CD4-positive, alpha-beta memory T cell (primary cell): ENCODE results near the gene COL23A1. TPM values are rescaled to one million over a fixed set of nuclear protein-coding genes. Genes with fewer than 3 reads are reported as not detected.
"Not testable (repeated sequence)": the region's sequence is repeated elsewhere in the genome, so short reads cannot be mapped to it uniquely, and the experiment has no call there.

ENCODE experiments used
- CTCF ChIA-PET: fragments of 350-600 bp; sonication (Branson Sonifier 250); formaldehyde crosslinking; loops from one replicate; lab custom pipeline; 2021; ENCODE audit warnings: inconsistent platforms; ENCODE audit not compliant: partially characterized antibody; lab: Charles Lee
- POLR2A ChIA-PET: fragments of 350-600 bp; sonication (Branson Sonifier 250); formaldehyde crosslinking; loops from one replicate; lab custom pipeline; 2021; ENCODE audit not compliant: partially characterized antibody; lab: Charles Lee
- DNase-seq, 5 donors: peaks; one replicate each; pipeline versions ENCODE4 v3.0.0 to v3.0.0-alpha.2; 2020 to 2022; ENCODE audit warnings: mixed read lengths in 1 of 5
- H3K27ac ChIP-seq: one replicate; pipeline ENCODE4 v1.7.0; 2013; ENCODE audit warnings: low read depth, low read length
- H3K27me3 ChIP-seq: 2 replicates; pipeline ENCODE4 v1.7.0; 2013; ENCODE audit warnings: mild to moderate bottlenecking, low read length, moderate library complexity; ENCODE audit not compliant: insufficient read depth
- H3K36me3 ChIP-seq: 2 replicates; pipeline ENCODE4 v1.7.0; 2013; ENCODE audit warnings: mild to moderate bottlenecking, low read length, moderate library complexity; ENCODE audit not compliant: insufficient read depth
- H3K4me1 ChIP-seq: 2 replicates; pipeline ENCODE4 v1.7.0; 2013; ENCODE audit warnings: mild to moderate bottlenecking, low read length, moderate library complexity; ENCODE audit not compliant: insufficient read depth
- H3K4me3 ChIP-seq, 2 donors: one replicate each; pipeline ENCODE4 v1.7.0; 2013; ENCODE audit warnings: low read length in 2 of 2, mild to moderate bottlenecking in 1 of 2
- H3K9me3 ChIP-seq, 2 donors: one replicate each; pipeline ENCODE4 v1.7.0; 2013; ENCODE audit warnings: low read length in 2 of 2, control low read depth in 1 of 2; ENCODE audit not compliant: control insufficient read depth in 1 of 2
- H3K27ac Mint-ChIP-seq, 7 donors: one replicate each; pipeline ENCODE4 v1.8.0; 2020 to 2021; ENCODE audit warnings: mixed read lengths in 7 of 7, mild to moderate bottlenecking in 6 of 7, inconsistent platforms in 3 of 7, moderate library complexity in 3 of 7
- H3K27me3 Mint-ChIP-seq, 2 donors: one replicate each; pipeline ENCODE4 v1.8.0; 2020 to 2021; ENCODE audit warnings: mixed read lengths in 2 of 2
- H3K36me3 Mint-ChIP-seq, 2 donors: one replicate each; pipeline ENCODE4 v1.8.0; 2020 to 2021; ENCODE audit warnings: mixed read lengths in 2 of 2, inconsistent platforms in 1 of 2, mild to moderate bottlenecking in 1 of 2
- H3K4me1 Mint-ChIP-seq, 4 donors: one replicate each; pipeline ENCODE4 v1.8.0; 2020 to 2021; ENCODE audit warnings: mixed read lengths in 4 of 4, mild to moderate bottlenecking in 1 of 4
- H3K4me3 Mint-ChIP-seq, 8 donors: one replicate each; pipeline ENCODE4 v1.8.0; 2020 to 2021; ENCODE audit warnings: mixed read lengths in 8 of 8, mild to moderate bottlenecking in 7 of 8, moderate library complexity in 6 of 8, inconsistent platforms in 3 of 8
- H3K9me3 Mint-ChIP-seq, 8 donors: one replicate each; pipeline ENCODE4 v1.8.0; 2020 to 2021; ENCODE audit warnings: mixed read lengths in 8 of 8, mild to moderate bottlenecking in 5 of 8, inconsistent platforms in 3 of 8, moderate library complexity in 1 of 8
- intact Hi-C: fragments of 100-400 bp; cut with micrococcal nuclease; formaldehyde crosslinking; loops from one replicate; pipeline ENCODE4 v1.15.1; 2023
- polyA plus RNA-seq, 2 donors: library from polyadenylated mRNA; unstranded; fragments of 300-500 nt; fragmentation: Illumina TruSeq; gene quantifications; one replicate each; pipeline ENCODE4 v1.2.3, GENCODE V29; 2021
- total RNA-seq, 2 experiments: library from RNA; stranded (reverse); gene quantifications; one replicate each; pipeline ENCODE4 v1.2.3, GENCODE V29; 2021

The COL23A1 gene
- total and polyA plus RNA-seq, 4 experiments from 2014 or later = 0.17 to 0.25 TPM; not detected in 2

- Mint-ChIP-seq H3K9me3 (no peaks in the 10 kb centered on the region), H3K4me1 (peaks cover 31 to 79% (median 57%) of the 10 kb centered on the region in 4 donors), H3K27me3 (no peaks in the 10 kb centered on the region), H3K4me3 (peak overlapping the region; percentile 82 to 90 (median 86)), H3K27ac (peak overlapping the region; percentile 65 to 91 (median 78)), H3K36me3 (peaks cover 35 to 49% of the 10 kb centered on the region in 2 donors)
- Histone ChIP-seq H3K4me3 (peak overlapping the region; percentile 62 to 74), H3K9me3 (no peaks in the 10 kb centered on the region), H3K27ac (peak overlapping the region; percentile 82), H3K27me3 (no peaks in the 10 kb centered on the region), H3K4me1 (peaks cover 44% of the 10 kb centered on the region), H3K36me3 (peaks cover 34% of the 10 kb centered on the region)
- no peak for DNase-seq
- CTCF ChIA-PET = no interaction called here
- POLR2A ChIA-PET = interaction anchor here (1.2 to 7.7 kb wide), 4 partner anchors 10 to 26 kb away, joined by 3 to 72 read pairs (median 8); partner anchors contain the start of gene HNRNPAB
- intact Hi-C loops = loop anchor here (1.0 to 10.0 kb wide), 2 partner anchors 27 to 393 kb away; partner anchors contain the start of genes CLK4 and HNRNPAB
These were observed 358.6 kb downstream of the COL23A1 start for GRCh38 chr5:178231539-178232123.

GRCh38 chr5:178230879-178231538 is 359.2 kb downstream of the COL23A1 start:
- H3K27ac Mint-ChIP-seq = peak overlapping the region; percentile 65 to 91 (median 77)
- H3K27ac ChIP-seq = peak overlapping the region; percentile 82
- CTCF ChIA-PET = no interaction called here
- peak overlapping the region; percentile 82 to 90 (median 86) for H3K4me3 Mint-ChIP-seq
- no peaks in the 10 kb centered on the region for H3K9me3 ChIP-seq
- no peak for DNase-seq
- H3K36me3 ChIP-seq = peaks cover 38% of the 10 kb centered on the region
- H3K36me3 Mint-ChIP-seq = peaks cover 39 to 54% of the 10 kb centered on the region in 2 donors
- intact Hi-C loops = loop anchor here (10.0 kb wide), 1 partner anchor 394 kb away; the partner anchor contains the start of gene CLK4
- peaks cover 33 to 78% (median 57%) of the 10 kb centered on the region in 4 donors for H3K4me1 Mint-ChIP-seq
- POLR2A ChIA-PET = interaction anchor here (1.2 to 7.7 kb wide), 3 partner anchors 9 to 25 kb away, joined by 3 to 72 read pairs (median 6); partner anchors contain the start of gene HNRNPAB
- H3K9me3 Mint-ChIP-seq = no peaks in the 10 kb centered on the region
- peaks cover 40% of the 10 kb centered on the region for H3K4me1 ChIP-seq
- H3K27me3 ChIP-seq = no peaks in the 10 kb centered on the region
- no peaks in the 10 kb centered on the region for H3K27me3 Mint-ChIP-seq
- peak overlapping the region; percentile 62 to 74 for H3K4me3 ChIP-seq

GRCh38 chr5:178229861-178230260 is 360.3 kb downstream of the COL23A1 start:
- Histone ChIP-seq H3K4me1 (peaks cover 38% of the 10 kb centered on the region), H3K9me3 (no peaks in the 10 kb centered on the region), H3K27me3 (no peaks in the 10 kb centered on the region), H3K27ac (no peak overlapping the region), H3K36me3 (peaks cover 47% of the 10 kb centered on the region), H3K4me3 (no peak overlapping the region)
- intact Hi-C loops = loop anchor here (10.0 kb wide), 1 partner anchor 395 kb away; the partner anchor contains the start of gene CLK4
- ChIA-PET POLR2A (interaction anchor here (7.7 kb wide), 1 partner anchor 24 kb away, joined by 72 read pairs; the partner anchor contains the start of gene HNRNPAB), CTCF (interaction anchor here (0.6 to 1.2 kb wide), 2 partner anchors 10 to 1596 kb away, joined by 3 read pairs; no protein-coding TSS in a partner anchor)
- Mint-ChIP-seq H3K27ac (peak overlapping the region in 4 of 7 donors; percentile 55 to 83 (median 82)), H3K27me3 (no peaks in the 10 kb centered on the region), H3K36me3 (peaks cover 47 to 63% of the 10 kb centered on the region in 2 donors), H3K4me1 (peaks cover 37 to 81% (median 51%) of the 10 kb centered on the region in 4 donors), H3K4me3 (peak overlapping the region; percentile 46 to 90 (median 74)), H3K9me3 (no peaks in the 10 kb centered on the region)
- DNase-seq = no peak

GRCh38 chr5:178229111-178229510 is 361.1 kb downstream of the COL23A1 start:
- peaks cover 39 to 79% (median 48%) of the 10 kb centered on the region in 4 donors for H3K4me1 Mint-ChIP-seq
- H3K9me3 ChIP-seq, H3K27me3 ChIP-seq, H3K27me3 Mint-ChIP-seq, H3K27ac ChIP-seq, intact Hi-C loops, DNase-seq, H3K9me3 Mint-ChIP-seq, H3K4me3 ChIP-seq: not testable (repeated sequence)
- peaks cover 49 to 64% of the 10 kb centered on the region in 2 donors for H3K36me3 Mint-ChIP-seq
- ChIA-PET CTCF (interaction anchor here (1.2 kb wide), 1 partner anchor 9 kb away, joined by 3 read pairs; no protein-coding TSS in a partner anchor), POLR2A (interaction anchor here (7.7 kb wide), 1 partner anchor 23 kb away, joined by 72 read pairs; the partner anchor contains the start of gene HNRNPAB)
- peak overlapping the region in 2 of 8 donors; percentile 11 to 57 for H3K4me3 Mint-ChIP-seq
- Histone ChIP-seq H3K4me1 (peaks cover 35% of the 10 kb centered on the region), H3K36me3 (peaks cover 48% of the 10 kb centered on the region)
- H3K27ac Mint-ChIP-seq = peak overlapping the region in 6 of 7 donors; percentile 29 to 87 (median 70)

GRCh38 chr5:178228609-178229008 is 361.6 kb downstream of the COL23A1 start:
- CTCF ChIA-PET = no interaction called here
- POLR2A ChIA-PET = interaction anchor here (0.8 to 7.7 kb wide), 2 partner anchors 20 to 23 kb away, joined by 3 to 72 read pairs; partner anchors contain the start of gene HNRNPAB
- Histone ChIP-seq H3K27me3 (no peaks in the 10 kb centered on the region), H3K27ac (no peak overlapping the region), H3K4me1 (peaks cover 35% of the 10 kb centered on the region), H3K4me3 (no peak overlapping the region), H3K9me3 (no peaks in the 10 kb centered on the region), H3K36me3 (peaks cover 48% of the 10 kb centered on the region)
- intact Hi-C loops = no loop called here
- peak overlapping the region in 1 of 8 donors; percentile 15 for H3K4me3 Mint-ChIP-seq
- peak overlapping the region in 1 of 7 donors; percentile 10 for H3K27ac Mint-ChIP-seq
- no peaks in the 10 kb centered on the region for H3K9me3 Mint-ChIP-seq
- H3K27me3 Mint-ChIP-seq = no peaks in the 10 kb centered on the region
- peaks cover 49 to 66% of the 10 kb centered on the region in 2 donors for H3K36me3 Mint-ChIP-seq
- DNase-seq = no peak
- H3K4me1 Mint-ChIP-seq = peaks cover 40 to 76% (median 50%) of the 10 kb centered on the region in 4 donors

- peaks cover 53 to 72% of the 10 kb centered on the region in 2 donors for H3K36me3 Mint-ChIP-seq
- Histone ChIP-seq H3K27ac (no peak overlapping the region), H3K27me3 (no peaks in the 10 kb centered on the region), H3K36me3 (peaks cover 48% of the 10 kb centered on the region), H3K4me1 (peaks cover 32% of the 10 kb centered on the region), H3K4me3 (no peak overlapping the region), H3K9me3 (no peaks in the 10 kb centered on the region)
- intact Hi-C loops = no loop called here
- H3K4me1 Mint-ChIP-seq = peaks cover 41 to 75% (median 53%) of the 10 kb centered on the region in 4 donors
- POLR2A ChIA-PET = interaction anchor here (0.8 to 7.7 kb wide), 2 partner anchors 19 to 22 kb away, joined by 3 to 72 read pairs; partner anchors contain the start of gene HNRNPAB
- no peak for DNase-seq
- H3K4me3 Mint-ChIP-seq = peak overlapping the region in 3 of 8 donors; percentile 17 to 40 (median 26)
- CTCF ChIA-PET = no interaction called here
- no peaks in the 10 kb centered on the region for H3K9me3 Mint-ChIP-seq
- peak overlapping the region in 4 of 7 donors; percentile 5 to 54 (median 50) for H3K27ac Mint-ChIP-seq
- H3K27me3 Mint-ChIP-seq = no peaks in the 10 kb centered on the region
These were observed 362.3 kb downstream of the COL23A1 start for GRCh38 chr5:178227929-178228328.
